NCI-H345 (cell line): ENCODE measurements around the gene CCDC169.
"Not testable (repeated sequence)": the region's sequence is repeated elsewhere in the genome, so short reads cannot be mapped to it uniquely, and the experiment has no call there.

Experiments
- DNase-seq: peaks from one replicate; lab custom pipeline; 2025; lab: John Stamatoyannopoulos, UW

Gene CCDC169

DNA sequence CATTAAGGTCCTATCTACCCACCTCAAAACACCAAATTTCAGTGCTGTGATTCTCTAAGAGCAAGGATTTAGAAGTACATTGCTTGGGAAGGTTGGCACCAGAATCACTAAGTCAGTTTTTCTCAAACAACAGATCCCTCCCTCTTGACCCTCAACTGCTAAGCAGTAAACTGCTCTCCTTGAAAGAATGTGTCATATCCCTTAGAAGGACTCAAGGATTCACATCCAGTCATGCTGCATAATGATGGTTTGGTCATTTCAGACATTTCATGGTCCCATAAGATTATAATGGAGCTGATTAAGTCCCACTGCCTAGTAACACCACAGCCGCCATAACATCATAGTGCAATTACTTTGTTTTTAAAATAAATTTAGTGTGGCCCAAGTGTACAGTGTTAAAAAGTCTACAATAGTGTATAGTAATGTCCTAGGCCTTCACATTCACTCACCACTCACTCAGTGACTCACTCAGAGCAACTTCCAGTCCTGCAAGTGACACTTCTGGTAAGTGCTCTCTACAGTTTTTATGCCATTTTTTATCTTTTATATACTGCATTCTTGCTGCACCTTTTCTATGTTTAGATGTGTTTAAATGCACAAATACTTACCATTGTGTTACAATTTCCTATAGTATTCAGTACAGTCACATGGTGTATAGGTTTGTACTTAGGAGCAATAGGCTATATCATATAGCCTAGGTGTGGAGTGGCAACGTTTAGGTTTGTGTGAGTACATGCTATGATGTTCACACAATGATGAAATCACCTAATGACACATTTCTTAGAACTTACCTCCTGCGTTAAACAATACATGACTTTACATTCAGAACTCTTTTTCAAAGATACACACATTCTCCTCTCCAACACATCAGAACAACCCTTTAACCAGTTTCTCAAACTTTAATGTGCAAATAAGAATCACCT lies 15.7 kb upstream of the CCDC169 start:
- DNase-seq: no peak

- no peak for DNase-seq
Observed at GRCh38 chr13:36310417-36311108, 12.9 kb upstream of the CCDC169 start.

GRCh38 chr13:36302289-36302688 lies 4.7 kb upstream of the CCDC169 start:
- DNase-seq: no peak

DNA sequence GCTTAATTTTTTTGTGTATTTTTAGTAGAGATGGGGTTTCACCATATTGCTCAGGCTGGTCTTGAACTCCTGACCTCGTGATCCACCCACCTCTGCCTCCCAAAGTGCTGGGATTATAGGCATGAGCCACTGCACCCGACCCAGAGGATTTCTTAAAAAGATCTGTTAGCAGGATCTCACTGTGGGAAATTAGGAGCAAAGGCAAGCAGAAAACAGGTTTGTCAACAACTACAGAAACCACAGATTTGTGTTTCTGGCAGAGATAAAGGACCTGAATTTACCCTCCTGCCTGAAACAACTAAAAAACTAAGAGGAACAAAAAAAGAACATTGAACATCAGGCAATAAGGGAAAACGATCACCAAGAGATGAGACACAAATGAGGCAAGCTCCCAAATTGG lies 1.9 kb upstream of the CCDC169 start:
- not testable (repeated sequence) for DNase-seq

DNA sequence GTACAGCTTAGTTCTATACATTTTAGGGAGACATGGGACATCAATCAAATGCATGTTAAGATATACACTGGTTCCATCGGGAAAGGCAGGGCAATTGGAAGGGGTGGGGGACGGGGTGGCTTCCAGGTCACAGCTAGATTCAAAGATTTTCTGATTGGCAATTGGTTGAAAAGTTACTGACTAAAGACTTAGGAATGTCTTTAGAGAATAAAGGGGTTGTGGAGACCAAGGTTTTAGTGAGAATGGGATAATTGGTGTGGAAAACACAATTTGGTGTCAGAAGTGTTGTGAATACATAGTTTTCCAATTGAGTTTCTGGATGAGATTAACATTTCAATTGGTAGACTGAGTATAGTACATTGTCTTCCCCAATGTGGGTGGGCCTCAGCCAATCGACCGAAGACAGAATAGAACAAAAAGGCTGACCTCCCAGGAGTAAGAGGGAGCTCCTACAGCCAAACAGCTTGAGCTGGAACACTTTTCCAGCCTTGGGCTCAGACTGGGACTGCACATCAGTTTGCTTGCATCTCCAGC lies 988 bp upstream of the CCDC169 start:
- no peak for DNase-seq

- DNase-seq: no peak
Observed at GRCh38 chr13:36294096-36294495, 3.5 kb downstream of the CCDC169 start.

DNA sequence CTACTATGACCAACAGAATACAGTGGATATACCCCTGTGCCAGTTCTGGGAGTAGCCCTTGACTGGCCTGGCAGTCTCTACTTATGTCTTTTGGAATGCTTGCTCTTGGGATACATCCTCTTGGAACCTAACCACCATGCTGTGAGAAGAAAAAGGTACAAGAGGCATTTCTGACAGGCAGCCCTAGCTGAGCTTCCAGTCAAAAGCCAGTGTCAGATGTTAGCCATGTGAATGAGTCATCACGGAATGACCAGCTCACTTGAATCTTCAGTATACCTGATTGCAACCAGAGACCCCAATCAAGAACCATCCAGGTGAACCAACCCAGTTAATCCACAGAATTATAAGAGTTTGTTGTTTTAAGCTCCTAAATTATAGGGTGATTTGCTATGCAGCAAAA lies 4.1 kb downstream of the CCDC169 start:
- no peak for DNase-seq

- no peak for DNase-seq
Observed at GRCh38 chr13:36288794-36289391, 8.7 kb downstream of the CCDC169 start.

GRCh38 chr13:36286006-36286405 lies 11.6 kb downstream of the CCDC169 start:
- DNase-seq: no peak

GRCh38 chr13:36282821-36283432 lies 14.7 kb downstream of the CCDC169 start:
- peak; percentile 34 for DNase-seq

DNA sequence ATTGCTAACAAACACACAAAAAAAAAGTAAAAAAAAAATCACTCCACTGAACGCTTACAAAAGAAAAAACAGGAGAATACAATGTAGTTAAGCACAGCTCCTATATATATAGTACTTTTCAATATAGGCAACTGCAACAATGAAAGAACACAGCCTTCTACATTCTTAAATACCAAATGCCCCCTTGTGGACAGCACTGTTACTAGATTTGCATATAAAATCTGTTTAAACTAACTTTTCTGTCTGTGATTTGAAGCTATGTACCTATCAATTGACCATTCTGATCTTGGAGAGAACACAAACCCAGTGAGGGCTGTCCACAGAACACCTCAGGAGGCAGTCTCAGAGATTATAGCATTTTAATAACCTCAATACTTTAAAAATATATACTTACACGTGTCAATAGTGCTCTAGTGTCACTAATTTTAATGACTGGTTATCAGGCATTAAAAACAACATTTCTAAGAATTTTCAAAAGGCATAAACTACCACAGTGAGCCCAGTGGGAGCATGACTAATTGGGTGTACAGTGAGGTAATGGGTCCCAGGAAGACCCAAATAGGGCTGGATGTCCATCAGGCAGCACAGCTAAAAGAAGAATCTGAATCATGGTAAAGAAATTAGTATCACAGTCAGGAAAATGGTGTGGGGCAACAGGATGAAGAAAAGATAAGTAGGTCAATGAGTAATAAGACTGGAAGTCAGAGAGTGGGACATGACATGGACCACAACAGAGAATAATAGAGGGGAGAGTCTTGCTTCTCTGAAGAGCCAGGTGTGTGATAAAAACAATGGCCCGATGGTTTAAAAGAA lies 22.2 kb downstream of the CCDC169 start:
- peak; percentile 44 for DNase-seq

DNA sequence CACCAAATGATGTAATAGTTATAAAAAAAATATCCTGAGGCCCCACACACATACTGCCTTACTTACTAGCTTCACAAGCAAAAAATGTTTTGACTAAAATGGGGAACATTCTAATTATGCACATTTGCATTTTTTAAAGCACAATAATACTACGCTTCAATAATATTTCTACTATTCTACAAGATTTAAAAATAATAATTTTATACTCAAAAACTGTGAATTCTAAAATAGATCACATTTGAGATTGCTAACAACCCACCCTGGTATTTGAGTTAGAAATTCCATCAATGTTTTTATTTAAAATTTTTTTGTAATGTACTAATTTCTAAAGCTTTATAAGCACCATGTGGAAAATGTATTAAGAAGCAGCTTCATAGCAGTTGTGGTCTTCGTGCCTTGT lies 24.2 kb downstream of the CCDC169 start:
- no peak for DNase-seq

- DNase-seq: no peak
Observed at GRCh38 chr13:36261976-36262375, 35.6 kb downstream of the CCDC169 start.

DNA sequence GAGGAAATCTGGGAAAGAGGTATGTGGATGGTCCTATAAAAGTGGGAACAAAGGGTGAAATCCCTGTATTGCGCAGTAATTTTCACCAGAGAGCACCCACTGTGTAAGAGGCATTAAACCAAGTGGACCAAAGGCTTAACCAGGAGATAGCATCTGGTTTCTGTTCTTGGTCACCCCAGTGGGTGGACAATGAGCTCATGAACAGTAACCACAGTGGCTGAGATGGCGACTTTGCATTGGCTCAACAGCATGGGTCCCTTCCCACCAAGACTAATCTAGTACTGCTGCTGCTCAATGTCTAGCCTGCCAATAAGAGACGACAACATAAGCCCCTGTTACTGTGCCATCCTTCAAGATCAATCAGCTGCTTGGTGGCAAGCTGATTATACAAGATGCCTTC lies 36.6 kb downstream of the CCDC169 start:
- no peak for DNase-seq

DNA sequence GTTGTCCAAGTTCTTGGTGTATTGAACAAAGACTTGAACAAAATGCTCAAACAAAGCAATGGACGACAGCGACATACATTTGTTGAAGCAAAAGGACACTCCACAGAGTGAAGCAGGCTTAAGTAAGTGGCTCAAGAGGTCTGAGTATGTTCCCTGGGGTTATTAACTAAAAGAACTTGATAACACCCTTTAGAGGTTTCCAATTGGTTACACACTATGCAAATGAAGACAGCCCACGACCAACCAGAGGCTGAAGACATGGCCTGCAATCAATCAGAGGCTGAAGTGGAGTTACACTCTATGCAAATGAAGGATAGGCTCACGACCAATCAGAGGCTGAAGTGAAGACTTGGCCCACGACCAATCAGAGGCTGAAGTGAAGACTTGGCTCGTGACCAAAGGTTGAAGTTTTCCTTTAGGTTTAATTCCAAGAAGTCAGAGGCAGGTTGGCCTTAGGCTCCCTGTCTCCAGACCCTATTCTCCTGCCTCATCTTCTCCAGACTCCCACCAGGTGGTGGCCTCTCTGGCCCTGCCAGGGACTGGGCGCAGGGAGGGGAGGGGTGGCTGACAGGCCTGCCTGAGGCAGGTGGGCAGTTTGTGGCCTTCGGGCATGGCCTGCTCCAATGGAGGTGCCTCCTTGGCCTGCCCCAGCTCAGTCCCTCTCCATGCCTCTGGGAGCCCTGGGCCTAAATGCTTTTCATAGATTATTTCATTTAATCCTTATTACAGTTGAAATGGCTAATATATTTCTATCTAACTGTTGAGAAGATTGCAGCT lies 38.1 kb downstream of the CCDC169 start:
- DNase-seq: no peak

- no peak for DNase-seq
Observed at GRCh38 chr13:36258831-36259230, 38.8 kb downstream of the CCDC169 start.

- no peak for DNase-seq
Observed at GRCh38 chr13:36251526-36251925, 46.1 kb downstream of the CCDC169 start.

- DNase-seq: no peak
Observed at GRCh38 chr13:36251017-36251416, 46.6 kb downstream of the CCDC169 start.

DNA sequence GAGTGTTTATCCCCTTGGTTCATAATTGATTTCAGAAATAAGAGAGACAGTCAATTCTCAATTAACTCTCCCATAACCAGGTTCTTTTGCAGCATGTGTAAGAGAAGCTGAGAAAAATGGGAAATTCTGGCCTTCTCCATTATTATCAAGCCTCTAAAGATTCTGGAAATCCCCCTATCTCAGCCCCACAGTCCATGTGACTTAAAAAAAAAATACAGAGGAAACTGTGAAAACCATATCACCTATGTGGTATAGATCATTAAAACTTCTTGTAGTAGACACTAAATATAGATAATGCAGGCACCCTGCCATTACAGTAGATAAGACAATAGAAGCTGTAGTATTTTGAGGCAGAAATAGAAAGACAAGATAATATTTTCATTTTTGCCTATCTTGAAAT lies 48.9 kb downstream of the CCDC169 start:
- no peak for DNase-seq

- no peak for DNase-seq
Observed at GRCh38 chr13:36244990-36245389, 52.6 kb downstream of the CCDC169 start.

GRCh38 chr13:36244073-36244472 lies 53.5 kb downstream of the CCDC169 start:
- no peak for DNase-seq
